Eye (tissue), 1 donor: ENCODE data around the gene INPP5K.
"Not testable (repeated sequence)": the region's sequence is repeated elsewhere in the genome, so short reads cannot be mapped to it uniquely, and the experiment has no call there.

Experiments used
- DNase-seq: peaks from one replicate; pipeline ENCODE4 v3.0.0-alpha.2; 2015

The INPP5K gene

DNA sequence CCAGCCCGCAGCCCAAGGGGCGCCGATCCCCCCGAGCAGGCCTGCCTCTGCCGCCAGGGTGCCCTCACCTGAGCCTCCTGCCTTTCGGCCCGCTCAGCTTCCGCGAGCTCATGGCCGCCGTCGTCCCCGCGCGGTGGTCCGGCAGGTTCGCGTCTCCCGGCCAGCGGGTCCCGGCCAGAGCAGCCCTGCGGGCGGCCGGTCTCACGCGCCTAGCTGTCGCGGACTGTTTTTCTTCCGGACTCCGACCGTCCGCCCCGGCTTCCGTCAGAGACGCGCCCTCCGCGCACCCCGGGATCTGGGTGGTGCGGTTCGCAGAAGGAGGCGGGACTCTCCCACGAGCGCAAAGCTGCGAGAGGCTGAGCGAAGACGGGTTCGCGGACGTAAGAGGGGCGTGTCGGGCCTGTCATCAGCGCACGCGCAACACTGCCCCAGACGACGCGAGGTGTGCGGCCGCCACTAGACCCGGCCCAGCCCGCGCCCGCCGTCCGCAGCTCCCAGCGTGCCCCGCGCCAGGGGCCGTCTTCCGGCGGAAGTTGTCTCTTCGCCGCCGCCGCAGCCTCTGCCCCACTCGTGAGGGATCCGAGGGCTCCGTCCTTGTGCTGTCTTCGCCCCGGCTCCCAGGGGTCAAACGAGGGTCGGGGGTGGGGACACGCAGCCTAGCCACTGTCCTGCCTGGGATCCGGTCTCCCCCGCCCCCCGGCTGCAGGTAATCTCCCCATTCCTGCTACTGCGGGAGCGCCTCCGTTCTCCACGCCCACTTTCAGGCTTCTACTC lies at the start of gene INPP5K:
TSS of gene INPP5K (minus strand) at position 225 of the 774 bp plus-strand sequence. CDS start at position 112, 113 bp downstream.
- peak; percentile 98 for DNase-seq

DNA sequence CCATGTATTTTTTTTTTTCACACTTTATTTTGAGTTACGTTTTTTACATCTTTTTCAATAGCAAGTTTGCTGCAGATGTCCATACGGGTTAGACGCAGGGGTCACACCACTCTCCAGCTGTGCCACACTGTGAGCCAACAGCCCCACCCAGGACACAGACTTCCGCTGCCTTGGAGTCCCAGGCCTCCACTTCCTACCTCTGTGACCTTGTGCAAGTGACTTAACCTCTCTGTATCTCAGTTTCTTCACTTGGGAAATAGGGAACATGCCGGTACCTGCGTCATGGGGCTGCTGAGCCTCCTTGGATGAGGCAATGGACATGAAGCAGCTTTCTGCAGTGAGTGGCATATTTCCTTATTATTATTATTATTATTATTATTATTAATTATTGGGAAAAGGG lies 49.5 kb upstream of the INPP5K start:
- no peak for DNase-seq

DNA sequence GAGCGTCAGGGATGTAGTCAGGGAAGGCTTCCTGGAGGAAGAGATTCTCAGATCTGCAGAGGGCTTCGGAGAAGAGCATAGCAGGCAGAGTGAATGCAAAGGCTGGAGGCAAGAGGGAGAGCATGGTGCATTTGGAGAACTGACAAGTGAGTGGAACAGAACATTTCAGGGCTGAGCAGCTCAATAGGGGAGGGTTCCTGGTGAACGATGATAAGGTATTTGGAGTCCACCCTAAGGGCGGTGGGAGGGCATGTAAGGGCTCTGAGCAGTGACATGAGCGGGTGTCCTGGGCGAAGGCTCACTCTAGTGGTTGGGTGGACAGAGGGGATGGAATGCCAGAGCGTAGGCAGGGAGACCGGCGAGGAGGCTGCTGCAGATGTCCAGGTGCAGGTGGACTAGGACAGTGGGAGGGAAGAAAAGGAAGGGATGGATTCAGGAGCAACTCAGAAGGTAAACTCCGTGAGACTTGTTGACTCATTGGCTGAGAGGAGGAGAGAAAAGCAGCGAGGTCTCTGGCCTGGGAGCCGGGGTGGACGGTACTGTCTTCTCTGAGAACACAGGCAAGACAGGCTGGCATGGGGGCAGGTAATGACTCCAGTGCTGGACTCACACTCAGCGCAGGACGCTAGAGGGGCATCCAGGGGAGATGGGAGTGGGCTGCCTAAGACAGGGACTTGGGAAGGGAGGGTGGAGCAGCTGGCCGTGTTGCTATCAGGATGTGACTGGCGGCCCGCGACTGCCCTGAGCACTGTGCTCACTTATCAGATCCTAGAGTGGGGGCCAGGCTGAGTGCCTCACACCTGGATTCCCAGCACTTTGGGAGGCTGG lies 47.6 kb upstream of the INPP5K start:
- no peak for DNase-seq

DNA sequence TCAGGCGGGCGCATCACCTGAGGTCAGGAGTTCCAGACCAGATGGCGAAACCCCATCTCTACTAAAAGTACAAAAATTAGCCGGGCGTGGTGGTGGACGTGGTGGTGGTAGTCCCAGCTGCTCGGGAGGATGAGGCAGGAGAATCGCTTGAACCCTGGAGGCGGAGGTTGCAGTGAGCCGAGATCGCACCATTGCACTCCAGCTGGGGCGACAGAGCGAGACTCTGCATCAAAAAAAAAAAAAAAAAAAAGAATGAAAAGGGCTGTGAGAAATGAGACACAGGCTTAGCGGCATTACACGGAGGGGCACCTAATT lies 47.0 kb upstream of the INPP5K start:
- DNase-seq = not testable (repeated sequence)

DNA sequence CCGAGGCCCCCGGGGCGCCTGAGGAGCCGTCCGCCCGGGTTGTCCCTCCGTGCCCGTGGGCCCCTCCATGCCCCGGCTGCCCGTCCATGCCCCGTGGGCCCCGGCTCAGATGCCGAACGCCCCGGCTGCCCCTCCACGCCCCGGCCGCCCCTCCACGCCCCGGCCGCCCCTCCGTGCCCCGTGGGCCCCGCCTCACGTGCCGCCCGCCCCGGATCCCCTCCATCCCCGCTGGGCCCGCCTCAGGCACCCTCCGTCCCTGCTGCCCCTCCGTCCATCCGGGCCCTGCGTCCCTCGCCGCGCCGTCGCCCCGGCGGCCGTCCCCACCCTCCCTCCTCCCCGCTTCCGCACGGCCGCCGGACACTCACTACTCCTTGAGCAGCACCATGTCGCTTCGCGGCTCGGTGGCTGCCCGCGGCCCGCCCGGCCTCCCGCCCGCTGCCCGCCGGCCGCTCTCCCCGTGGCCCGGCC lies 45.8 kb upstream of the INPP5K start:
- DNase-seq = peak; percentile 68

DNA sequence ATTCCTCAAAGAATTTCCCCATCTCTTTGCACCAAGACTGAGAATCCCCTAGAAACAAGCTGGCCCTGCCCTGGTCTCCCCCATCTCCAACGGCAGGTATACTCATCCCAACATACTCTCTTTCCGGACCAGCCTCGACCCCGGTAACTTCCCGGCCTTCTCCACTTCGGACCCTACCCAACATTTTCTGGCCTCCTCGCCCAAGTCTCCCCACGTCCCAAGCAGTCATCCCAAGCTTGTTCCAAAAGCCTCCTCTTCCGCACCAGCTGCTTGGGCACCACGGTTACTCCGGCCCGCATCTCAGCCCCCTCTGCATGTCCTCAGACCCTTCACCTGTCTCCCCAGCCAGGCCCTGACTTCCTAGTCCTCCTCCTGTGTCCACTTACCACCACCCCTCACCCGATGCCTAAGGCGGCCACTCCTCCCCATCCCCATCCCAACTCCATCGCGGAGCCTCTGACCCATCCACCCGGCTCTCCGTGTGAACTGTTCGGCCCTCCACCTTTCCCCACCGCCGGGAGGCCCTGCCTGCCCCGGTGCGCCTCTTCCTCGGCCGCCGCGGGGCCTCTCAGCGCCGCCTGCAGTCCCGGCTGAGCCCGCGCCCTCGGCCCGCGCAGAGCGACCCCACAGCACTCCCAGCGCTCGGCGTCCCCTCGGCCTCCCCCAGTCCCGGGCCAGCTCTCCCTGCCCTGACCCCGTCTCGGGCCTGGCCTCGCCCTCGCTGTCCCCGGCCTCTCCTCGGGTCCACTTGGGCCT lies 45.2 kb upstream of the INPP5K start:
- no peak for DNase-seq

DNA sequence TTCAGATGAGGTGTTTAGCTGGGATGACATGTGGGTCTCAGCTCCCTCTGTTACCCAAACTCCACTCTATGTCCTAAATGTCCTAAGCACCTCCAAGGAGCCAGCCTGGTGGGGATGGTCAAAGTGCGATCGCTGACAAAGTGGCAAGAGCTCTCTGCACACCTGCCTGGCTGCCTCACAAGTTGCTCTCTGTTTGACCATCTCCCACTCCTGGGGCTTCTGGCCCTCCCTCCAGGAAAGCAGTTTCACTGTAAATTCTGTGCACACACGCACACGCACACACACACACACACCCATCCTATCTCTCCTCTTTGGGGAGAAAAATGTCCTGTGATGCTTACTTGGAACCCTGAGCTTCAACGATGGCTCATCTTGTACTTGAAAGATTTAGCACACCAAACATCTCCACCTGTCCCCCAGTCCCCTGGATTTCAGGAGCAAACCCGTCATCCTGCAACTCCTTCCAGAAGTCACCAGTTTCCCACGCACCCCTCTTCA lies 44.5 kb upstream of the INPP5K start:
- DNase-seq = no peak

DNA sequence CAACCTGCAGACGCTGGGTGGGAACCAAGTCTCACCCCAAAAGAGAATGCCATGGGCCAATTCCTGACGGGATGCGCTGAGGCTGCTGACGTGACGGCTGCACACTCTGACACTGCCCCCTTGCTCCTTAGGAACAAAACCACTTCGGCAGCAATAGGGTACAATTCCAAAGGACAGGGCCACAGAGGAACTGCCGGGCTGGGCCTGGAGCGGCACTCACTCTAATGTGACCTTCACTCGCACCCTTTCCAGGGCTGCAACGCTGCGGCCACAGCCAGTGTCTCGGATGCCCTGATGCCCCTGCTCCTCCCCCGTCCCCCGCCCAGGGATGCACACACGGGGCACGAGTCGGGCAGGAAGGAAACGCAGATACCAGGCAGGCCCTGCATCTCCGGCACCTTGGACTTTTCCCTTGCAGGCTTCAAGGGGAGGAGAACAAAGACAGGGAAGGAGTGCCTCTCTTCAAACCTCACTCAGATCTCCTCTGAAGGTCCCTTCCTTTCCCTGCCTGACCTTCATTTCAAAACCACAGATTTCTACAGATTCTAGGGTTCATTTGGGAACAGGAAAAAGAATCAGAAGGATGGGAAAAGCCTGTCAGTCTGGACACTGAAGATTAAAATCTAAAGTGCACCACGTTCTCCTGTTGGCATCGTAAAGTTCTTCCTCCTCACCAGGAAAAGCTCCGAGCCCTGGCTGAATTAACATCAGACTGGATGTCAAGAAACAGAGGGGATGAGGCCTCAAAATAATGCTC lies 43.9 kb upstream of the INPP5K start:
- no peak for DNase-seq

DNA sequence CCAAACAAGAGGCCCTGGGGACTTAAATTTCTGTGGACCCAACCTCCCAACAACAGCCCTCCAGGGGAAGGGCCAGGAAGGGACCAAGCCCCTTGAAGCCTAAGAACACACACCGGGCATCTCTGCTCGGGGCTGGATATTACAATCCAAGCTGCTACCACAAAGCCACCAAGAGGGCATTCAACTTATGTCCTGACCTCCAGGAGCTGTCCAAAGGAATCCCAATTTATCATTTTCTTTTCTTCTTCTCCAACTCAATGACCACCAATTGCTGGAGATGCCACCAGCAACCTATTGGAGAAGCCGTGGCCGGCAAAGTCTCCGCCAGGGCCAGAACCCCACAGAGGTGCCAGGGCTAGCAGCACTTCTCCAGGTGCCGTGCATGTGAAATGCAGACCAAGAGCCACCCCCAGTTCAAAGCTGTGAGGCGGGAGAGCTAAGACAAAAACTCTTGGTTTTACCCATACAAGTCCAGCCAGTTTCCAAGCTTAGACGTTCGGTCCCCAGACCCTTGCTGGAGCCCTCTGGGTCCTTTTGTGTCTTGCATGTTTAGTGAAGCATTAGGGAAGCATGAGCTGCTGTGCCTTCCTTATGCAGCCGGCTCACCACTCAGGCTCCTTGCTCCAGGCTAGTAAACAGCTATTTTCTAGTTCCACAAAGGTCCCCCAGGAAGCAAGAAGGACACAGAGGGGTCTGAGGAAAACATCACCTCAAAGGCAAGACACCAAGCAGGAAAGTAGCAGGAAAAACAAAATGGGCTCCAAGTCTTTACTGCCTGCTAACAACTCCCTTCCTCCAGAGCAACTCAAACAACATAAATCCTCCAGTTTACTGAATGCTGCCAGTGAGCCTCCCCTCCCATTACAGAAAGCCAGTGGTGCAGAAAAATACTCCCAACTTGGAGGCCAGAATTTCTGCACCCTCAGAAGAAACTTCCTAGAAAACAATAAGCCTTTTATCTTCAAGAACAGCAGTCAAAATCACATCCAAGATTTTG lies 42.9 kb upstream of the INPP5K start:
- DNase-seq = peak; percentile 55

DNA sequence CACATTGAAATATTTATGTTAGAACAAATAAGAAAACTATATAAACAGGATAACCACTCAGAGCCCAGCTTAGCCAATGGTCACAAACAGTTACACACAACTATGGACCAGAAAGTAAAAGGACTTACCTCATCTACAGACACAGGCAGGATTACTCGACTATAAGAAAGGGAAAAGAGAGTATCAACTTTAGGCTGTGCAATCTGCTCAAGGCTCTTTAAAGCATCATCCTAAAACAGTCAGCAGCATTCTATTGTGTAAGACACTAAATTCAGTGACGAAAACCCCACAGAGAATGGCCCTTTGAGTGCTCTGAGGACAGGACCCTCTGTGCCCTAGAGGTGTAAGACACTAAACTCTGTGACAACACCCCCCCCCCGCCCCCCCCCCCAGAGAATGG lies 42.0 kb upstream of the INPP5K start:
- DNase-seq = no peak

DNA sequence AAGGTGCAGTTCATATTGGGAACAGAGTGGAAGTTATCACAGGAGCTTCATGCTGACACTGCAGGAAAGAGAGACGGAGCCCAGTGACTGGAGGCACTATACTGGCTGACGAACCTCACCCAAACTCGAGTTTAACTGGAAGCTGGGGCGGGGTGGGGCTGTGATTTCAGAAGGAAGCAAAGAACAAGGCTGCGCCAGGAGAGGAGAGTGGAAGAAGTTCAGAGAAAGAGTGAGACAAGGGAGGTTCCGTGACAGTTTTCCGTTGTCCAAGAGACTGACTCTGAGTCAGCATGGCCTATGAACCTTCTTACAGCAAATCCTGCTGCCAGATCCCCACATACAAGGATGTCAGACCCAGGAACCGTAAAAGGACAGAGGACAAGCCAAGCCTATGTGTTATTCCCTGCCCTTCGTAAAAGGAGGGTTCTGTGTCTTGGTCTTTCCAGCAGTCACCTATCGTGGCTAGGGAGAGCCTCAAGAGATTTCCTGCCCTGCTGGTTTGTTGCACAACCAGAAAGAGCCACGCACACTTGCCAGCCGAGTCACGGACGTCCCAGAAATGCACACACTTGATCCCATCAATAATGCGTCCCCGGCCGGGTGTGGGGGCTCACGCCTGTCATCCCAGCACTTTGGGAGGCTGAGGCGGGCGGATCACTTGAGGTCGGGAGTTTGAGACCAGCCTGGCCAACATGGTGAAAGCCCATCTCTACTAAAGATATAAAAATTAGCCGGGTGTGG lies 41.1 kb upstream of the INPP5K start:
- no peak for DNase-seq

DNA sequence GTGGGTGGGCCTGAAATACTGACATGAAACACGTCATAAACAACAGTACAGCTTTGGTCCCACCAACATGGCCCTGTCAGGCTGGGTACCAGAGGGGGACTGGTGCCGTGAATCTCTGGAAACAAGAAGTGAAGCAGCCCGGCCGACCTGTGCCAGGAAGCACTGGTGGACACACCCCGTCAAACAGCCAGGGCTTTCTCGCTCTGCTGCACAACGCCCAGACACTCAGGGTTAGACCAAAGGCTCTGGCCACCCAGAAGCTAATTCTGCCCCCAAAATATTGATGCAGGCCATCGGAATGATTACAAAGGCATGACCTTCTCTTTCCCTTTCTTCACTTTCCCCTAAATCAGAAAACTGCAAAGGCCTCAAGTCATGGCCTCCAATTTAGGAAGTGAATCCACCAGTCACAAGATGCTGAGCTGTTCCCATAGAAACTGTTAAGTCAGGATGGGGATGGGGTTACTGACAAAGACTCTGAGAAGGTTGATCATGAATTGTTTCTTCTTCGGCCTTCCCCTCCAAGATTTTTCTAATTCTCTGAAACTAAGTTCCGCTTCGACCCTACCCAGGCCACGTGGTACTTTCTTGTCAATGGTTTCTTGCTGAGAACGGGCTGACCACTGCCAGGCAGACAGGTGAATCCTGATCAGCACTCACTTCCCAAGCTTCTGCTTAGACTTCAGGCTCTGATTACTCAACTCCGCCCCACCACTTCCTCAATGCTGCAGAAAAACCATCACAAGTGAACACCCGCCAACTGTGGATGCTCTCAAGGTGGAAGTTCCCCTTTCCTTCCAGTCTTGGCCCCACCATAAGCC lies 39.4 kb upstream of the INPP5K start:
- DNase-seq = no peak

DNA sequence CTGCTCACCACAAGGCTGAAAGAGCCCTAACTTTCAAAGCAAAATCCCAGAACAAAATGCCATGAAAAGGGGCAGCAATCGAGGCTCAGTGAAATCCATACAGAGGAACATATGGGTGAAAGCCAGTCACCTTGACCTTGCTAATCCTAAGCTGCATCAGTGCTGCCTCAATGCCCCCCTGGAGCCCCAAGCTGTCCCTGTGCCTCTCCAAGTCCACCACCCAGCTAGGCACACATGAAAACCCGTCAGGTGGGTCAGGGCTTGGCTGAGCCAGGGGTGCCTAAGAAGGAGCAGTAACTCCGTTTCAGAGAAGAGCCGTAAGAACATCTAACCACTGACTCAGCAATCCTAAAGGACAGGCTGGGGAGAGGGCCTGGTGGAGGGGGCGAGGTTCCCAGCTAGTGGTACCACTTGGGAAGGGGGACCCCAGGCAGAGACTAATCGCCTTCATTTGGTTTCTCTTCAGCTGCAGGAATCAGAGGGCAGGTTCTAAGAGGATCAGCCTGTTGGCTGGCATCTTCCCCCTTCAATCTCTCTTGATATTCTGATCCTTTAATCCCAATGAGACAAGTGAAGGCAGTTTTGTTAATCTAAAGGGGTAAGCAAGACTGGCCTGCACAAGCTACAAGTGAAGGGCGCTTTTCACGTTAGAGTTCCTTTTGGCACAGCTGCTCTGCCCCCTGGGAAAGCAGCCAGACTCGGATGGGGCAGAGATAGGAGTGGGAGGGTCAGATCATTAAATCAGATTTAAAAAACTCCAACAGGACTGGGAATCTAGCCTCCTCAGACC lies 38.5 kb upstream of the INPP5K start:
- no peak for DNase-seq

DNA sequence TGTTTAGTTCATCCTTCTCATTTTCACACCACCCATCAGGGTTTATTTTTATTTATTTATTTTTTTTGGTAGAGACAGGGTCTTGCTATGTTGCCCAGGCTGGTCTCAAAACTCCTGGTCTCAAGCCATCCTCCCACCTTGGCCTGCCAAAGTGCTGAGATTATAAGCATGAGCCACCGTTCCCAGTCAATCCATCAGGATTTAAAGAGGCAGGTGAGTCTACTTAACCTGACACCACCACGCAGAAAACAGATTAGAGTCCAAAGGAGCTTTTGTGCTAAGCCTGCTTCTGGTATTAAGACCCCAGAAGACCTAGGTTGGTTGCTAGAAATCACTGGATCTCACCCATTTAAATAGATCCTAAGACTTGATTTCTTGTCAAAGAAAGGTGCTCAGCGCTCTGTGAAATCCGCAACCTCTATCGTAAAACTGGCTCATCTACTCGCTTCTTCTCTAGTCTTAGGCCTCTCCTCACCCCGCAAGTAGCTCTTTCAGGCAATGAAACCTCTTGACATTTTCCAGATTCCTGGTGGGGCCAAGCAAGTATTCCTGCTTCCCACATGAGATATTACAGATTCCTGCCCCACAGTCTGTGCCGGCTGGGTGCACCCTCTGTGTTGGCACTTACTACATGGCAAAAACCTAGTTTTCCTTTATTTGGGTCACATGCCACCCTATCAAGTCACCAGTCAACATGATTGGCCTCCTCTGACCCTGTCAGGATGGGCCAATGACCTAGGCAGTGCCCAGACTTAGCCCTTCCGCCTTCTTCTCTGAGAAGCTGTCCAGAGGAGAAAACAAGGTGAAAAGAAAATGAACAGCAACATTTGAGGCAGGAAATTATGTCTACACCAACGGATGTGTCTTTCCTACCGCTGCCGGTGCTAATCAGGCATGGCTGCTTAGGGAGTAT lies 37.2 kb upstream of the INPP5K start:
- no peak for DNase-seq

DNA sequence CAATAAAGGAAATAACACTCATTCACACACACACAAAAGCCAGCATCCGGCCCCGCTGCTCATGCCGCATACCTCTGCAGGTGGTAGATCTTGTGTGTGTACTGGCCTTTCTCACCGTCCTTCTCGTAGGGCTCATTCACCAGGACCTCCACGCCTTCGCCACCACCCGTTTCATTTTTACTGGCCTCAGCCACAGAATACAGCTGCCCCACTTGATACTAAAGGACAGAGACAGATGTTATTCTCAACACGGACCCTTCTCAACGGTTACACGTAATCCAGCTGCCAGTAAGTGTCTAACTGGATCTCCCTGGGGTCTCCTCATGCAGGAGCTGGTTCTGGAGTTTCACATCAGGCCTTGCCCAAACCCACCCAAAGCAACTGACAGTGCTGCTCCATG lies 36.5 kb upstream of the INPP5K start:
- DNase-seq = no peak

DNA sequence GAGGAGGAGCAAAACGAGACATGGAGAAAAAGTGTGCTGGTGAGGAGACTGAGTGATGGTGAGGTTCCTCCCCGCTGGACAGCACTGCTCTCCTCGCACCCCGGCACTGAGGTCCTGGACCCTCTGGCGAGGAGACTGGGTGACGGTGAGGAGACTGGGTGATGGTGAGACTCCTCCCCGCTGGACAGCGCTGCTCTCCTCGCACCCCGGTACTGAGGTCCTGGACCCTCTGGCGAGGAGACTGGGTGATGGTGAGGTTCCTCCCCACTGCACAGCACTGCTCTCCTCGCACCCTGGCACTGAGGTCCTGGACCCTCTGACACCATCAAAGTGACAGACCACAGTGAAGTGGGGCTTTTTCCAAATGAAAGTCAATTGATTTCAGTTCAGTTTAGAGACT lies 35.3 kb upstream of the INPP5K start:
- no peak for DNase-seq

DNA sequence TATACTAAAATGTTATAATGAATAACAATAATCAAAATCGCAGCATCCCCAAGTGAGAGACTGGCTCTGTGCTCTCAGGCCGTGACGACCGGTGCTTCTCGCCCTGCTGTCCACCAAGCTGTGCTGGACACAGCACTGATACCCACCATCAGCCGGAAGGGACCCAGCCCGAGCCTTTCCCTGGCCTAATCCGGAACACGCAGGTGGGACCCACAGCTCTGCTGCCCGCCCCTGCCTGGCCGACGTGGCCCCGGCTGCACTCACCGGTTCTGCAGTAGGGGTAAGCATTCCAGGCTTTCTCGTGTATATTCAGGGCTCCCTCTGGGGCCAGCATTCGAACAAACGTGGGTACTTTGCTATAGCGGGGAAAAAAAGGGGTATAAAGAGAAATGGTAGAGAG lies 31.6 kb upstream of the INPP5K start:
- DNase-seq = no peak
